GM12892 (cell line): Measurements from ENCODE around the gene TRIM23.
"Not testable (repeated sequence)": the region's sequence is repeated elsewhere in the genome, so short reads cannot be mapped to it uniquely, and the experiment has no call there.

ENCODE experiments used
- DNase-seq: peaks from one replicate; pipeline ENCODE4 v3.0.0; 2011; ENCODE audit not compliant: insufficient read length
- FAIRE-seq: peaks from 2 replicates; lab custom pipeline; 2011; peaks lifted over from hg19 to GRCh38; lab: Jason Lieb, UNC
- POLR2A ChIP-seq: IDR thresholded peaks from 2 replicates; pipeline ENCODE4 v1.6.1; 2011; ENCODE audit warnings: low read depth, low read length, control low read depth
- POLR2AphosphoS5 ChIP-seq: IDR thresholded peaks from 2 replicates; pipeline ENCODE4 v1.6.1; 2011; ENCODE audit warnings: low read depth, low read length, control low read depth
- TAF1 ChIP-seq: IDR thresholded peaks from 2 replicates; pipeline ENCODE4 v1.6.1; 2011; ENCODE audit warnings: low read depth, mild to moderate bottlenecking, control low read depth, low read length, borderline replicate concordance

TRIM23 gene

DNA sequence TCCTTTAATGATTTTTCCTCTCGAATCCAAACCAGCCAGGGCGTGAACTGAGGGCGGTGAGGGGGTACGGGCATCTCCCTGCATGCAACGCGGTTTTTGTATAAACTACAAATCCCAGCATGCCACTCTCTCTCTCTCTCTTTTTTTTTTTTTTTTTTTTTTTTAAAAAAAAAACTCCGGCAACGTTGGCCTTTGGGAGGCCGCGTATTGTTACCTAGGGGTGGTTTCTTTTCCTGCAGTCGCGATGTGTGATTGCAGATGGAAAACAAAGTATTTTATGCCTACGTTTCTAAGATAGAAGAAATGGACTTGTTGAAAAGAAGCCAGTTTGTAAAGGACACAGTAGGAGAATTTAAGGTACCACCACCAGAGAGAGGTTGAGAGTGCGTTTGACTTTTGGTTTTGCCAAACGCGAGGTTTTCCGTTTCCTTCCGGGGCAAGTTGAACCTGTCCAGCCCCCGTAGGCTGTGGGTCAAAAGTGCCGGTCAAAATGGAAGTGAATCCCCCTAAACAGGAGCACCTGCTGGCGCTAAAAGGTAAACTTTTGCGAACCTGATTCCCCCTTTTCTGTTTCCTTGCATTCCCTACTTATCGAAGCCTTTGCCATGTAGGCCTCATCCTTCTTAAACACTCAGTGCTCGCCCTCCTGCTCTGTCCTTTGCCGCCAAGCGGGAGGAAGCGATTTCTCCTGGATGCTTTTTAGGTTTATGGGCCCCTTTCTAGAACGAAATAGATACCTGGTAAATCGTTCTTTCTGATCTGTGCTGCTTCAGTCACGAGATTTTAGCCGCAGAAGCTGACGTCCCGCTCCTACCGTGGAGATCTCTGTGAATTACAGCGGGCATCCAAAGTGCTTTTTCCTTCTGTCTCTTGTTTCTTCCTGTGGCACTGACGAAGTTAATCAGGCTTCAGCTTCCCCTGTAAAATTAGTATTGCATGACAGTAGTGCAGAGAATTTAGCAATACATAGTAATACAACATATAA, 730 bp upstream of the TRIM23 start, which contains the start of the genes SHLD3 and TRAPPC13:
TSS of gene SHLD3 (plus strand) at position 457 of the 985 bp plus-strand sequence. CDS start 4,561 bp downstream, outside the sequence.
TSS of gene TRAPPC13 (plus strand) at position 457 of the 985 bp plus-strand sequence. CDS start at position 491, 34 bp downstream.
- TF ChIP-seq TAF1 (peak; percentile 73; the same call in 1 of the 2 replicates), POLR2A (peak; percentile 44; the same call in 1 of the 2 replicates), POLR2AphosphoS5 (peak; percentile 62)
- peak; percentile 89 for FAIRE-seq
- DNase-seq = peak; percentile 32

DNA sequence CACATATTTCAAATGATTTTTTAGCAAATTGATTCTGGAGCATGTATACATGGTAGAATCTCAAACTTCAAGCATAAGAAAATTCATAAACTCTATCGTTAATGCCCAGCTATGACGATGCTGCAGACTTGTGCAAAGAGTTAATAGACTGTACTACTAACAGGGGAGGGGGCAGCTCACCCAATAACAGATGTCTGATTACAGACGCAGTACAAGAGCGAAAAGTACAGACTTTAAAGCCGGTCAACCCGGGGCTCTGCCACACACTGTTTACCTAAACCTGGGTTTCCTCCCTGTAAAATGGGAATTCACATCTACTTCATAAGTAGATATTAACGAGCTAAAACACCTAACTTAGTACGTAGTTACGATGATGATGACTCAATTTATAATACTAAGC, 651 bp downstream of the TRIM23 start:
- no peak for FAIRE-seq
- TF ChIP-seq TAF1 = no peak
- DNase-seq = no peak

DNA sequence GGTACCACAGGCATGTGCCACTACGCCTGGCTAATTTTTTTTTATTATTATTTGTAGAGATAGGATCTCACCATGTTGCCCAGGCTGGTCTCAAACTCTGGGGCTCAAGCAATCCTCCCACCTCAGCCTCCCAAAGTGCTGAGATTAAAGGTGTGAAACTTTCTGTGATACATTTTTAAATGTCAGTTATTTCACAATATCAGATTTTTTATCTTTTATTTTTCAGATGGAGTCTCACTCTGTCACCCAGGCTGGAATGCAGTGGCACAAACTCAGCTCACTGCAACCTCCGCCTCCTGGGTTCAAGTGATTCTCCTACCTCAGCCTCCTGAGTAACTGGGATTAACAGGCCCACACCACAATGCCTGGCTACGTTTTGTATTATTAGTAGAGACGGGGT, 2.2 kb downstream of the TRIM23 start:
- not testable (repeated sequence) for DNase-seq, FAIRE-seq

DNA sequence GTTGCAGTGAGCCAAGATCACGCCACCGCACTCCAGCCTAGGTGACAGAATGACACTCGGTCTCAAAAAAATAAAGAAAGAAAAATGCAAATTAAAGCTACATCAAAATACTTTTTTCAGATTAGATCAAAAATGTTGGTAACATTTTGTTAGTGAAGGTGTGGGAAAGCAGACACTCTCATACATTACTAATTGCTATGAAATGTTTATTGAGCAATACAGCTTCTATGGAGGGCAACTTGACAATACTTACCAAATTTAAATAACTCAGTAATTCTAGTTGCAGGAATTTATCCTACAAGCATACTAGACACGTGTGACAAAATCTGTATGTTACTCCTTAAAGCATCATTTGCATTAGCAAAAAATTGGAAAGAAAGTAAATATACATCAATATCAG, 4.1 kb downstream of the TRIM23 start:
- DNase-seq (no peak), FAIRE-seq (no peak)
- no peak for TF ChIP-seq TAF1

DNA sequence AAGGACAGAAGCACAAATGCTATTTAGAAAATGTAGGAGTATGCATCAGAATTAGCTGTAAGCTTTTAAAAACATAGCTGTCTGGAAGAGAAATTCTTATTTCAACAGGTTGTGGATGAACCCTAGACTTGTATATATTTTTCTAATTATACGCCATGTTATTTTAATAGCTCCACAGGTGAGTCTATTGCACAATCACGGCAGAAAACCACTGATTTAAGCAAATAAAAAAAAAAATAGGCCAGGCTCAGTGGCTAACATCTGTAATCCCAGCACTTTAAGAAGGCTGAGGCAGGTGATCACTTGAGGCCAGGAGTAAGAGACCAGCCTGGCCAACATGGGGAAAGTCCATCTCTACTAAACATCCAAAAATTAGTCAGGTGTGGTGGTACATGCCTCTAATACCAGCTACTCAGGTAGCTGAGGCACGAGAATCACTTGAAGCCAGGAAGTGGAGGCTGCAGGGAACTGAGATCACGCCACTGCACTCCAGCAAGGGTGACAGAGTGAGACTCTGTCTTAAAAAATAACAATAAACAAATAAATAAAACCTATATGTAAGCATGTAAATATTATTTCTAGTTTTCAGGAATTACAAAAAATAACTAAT, 11.7 kb downstream of the TRIM23 start:
- DNase-seq = no peak
- peak; percentile 30 for FAIRE-seq
- TF ChIP-seq POLR2A = no peak
- TF ChIP-seq TAF1 = no peak
- no peak for TF ChIP-seq POLR2AphosphoS5

DNA sequence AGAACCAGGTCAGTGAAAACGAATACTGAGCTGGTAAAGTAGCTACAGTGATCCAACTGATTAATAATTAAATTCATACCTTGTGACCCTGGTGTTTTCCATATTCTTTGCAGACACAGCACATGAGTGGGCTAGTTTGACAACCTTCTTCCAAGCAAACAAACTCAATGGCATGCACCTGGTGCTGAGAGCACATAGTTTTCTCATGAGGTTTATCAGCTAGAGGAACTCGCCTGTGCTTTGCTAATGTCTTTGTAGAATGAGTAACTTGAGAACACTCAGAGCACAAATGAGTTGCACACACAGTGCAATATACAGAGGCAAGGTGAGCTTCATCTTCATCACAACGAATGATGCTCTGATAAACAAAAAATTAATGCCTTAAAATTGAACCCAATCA, 12.6 kb downstream of the TRIM23 start:
- no peak for DNase-seq

DNA sequence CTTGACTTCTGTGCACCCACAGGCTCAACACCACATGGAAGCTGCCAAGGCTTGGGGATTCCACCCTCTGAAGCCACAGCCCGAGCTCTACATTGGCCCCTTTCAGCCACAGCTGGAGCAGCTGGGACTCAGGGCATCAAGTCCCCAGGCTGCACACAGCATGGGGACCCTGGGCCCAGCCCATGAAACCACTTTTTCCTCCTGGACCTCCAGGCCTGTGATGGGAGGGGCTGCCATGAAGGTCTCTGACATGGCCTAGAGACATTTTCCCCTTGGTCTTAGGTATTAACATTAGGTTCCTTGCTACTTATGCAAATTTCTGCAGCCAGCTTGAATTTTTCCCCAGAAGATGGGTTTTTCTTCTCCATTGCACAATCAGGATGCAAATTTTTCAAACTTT, 22.4 kb downstream of the TRIM23 start:
- DNase-seq, FAIRE-seq: not testable (repeated sequence)

More for the DNA sequence above, 12.6 kb downstream of the TRIM23 start:
- TF ChIP-seq POLR2AphosphoS5 (no peak), TAF1 (no peak), POLR2A (no peak)
- FAIRE-seq = no peak

DNA sequence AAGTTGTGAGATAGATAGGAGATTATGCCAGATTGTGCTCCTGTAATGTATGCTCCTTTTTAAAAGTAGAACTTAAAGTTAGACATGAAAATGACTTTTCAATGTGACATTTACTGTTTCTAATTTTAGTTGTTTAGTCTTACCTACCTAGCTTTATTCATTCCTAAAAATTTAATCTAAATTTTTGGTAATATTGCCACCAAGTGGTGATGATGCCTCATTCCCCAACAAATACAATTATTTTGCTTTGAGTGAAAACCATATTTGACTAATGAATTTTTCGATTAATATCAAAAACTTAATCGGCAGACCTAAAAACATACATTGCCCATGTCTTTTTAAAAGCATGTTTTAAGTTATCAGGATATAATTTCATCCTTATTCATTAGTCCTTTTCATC, 35.4 kb downstream of the TRIM23 start:
- TF ChIP-seq POLR2AphosphoS5 (no peak), POLR2A (no peak), TAF1 (no peak)
- FAIRE-seq (no peak), DNase-seq (no peak)

DNA sequence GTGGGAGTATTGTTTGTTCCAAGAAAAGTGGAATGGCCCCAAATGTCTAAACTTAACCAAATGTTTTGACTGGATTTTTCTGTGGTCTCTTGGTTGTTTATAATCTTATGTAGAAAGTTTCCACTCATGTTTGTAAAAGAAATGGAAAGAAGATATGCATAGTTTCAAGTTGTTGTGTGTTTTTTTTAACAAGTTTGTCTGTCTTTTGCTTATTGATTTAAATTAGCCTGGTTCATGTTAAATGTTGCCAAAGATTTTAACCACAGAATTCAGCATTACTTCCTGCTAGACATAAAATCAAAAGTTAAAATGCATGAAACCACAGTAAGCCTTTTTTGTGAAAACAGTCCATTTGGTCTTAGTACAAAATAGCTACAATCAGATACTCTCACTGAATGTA, 47.0 kb downstream of the TRIM23 start:
- DNase-seq = no peak

DNA sequence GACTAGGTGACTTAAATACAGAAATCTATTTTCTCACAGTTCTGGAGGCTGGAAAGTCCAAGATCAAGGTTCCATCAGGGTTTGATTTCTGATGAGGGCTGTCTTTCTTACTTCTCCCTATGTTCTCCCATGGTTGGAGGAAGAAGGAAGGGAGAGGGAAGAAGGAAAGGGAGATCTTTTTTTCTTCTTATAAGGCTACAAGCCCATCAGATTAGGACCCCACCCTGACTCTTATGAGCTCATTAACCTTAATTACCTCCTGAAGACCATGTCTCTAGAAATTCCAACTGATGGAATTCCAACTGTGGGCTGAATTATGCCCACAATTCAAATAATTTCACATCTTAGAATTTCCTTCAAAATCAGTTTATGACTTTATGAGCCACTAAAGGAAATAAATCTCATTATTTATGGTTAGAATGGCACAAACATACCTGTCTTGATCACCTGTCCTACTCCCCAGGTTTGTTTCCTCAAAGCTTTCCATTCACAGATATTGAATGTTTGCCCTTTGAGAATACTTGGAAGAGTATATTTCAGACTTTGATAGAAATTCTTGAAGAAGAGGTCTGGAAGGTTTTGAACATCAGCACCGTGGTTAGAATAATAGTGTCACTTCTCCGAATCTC, 53.4 kb downstream of the TRIM23 start:
- FAIRE-seq (no peak), DNase-seq (no peak)
- TF ChIP-seq POLR2A (no peak), TAF1 (no peak), POLR2AphosphoS5 (no peak)

More for the DNA sequence above, 47.0 kb downstream of the TRIM23 start:
- no peak for TF ChIP-seq TAF1
- TF ChIP-seq POLR2AphosphoS5 = no peak
- TF ChIP-seq POLR2A = no peak
- FAIRE-seq = no peak

DNA sequence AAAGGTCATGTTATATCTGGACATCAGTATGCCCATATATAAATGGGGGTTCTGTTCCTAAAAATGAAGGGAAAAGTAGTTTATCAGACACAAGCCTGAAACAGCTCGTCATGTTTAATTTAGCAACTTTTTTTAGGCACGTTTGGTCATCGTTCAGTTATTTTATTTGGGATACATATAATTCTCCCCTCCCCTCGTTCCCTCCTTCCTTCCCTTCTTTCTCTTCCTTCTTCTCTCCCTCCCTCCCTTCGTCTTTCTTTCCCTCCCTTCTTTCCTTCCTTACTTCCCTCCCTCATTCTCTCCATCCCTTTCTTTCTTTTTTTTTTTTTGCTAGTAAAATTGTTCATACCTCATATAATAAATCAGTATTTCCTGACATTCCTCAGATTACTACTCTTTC, 57.6 kb downstream of the TRIM23 start:
- no peak for TF ChIP-seq POLR2A
- TF ChIP-seq TAF1 = no peak
- no peak for TF ChIP-seq POLR2AphosphoS5
- FAIRE-seq = peak; percentile 38
- DNase-seq = no peak

DNA sequence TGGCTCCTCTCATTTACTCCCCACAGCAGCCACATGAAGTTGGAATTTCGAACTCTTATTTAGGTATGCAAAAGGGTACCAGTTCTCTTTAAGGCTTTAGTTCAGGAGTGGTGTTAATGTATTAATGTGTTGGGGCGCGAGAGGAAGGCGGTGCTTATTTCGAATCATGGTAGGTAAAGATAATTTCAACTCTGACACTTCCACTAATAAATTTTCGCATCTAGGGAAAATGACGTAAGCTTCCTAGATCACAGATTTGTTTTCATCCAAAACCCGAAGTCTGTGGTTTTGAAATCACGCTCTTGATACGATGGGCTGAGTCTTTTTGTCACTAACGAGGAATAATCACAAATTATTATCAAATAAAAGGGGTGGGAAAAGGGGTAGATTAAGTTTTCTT, 60.4 kb downstream of the TRIM23 start:
- FAIRE-seq (no peak), DNase-seq (no peak)
- TF ChIP-seq POLR2A (no peak), TAF1 (no peak), POLR2AphosphoS5 (no peak)
